Subcutaneous adipose tissue (tissue), 4 donors: Measurements from ENCODE around the gene LMF1. TPM values are rescaled to one million over a fixed set of nuclear protein-coding genes. Genes with fewer than 3 reads are reported as not detected.

Experiments used
- CTCF ChIP-seq: fragments of 450-650 bp; IDR thresholded peaks from one replicate; pipeline ENCODE4 v1.5.1; 2016; ENCODE audit warnings: low read depth, mild to moderate bottlenecking, control low read depth, antibody characterized with exemption, moderate library complexity
- total RNA-seq, 4 donors: library from RNA; depleted of rRNA; stranded (reverse); fragments of >200 nt; gene quantifications; one replicate each; pipeline ENCODE4 v1.1.0, GENCODE V29; 2016

LMF1 gene
- total RNA-seq, 4 donors from 2014 or later, result 16.0 to 30.3 (median 24.2) TPM

DNA sequence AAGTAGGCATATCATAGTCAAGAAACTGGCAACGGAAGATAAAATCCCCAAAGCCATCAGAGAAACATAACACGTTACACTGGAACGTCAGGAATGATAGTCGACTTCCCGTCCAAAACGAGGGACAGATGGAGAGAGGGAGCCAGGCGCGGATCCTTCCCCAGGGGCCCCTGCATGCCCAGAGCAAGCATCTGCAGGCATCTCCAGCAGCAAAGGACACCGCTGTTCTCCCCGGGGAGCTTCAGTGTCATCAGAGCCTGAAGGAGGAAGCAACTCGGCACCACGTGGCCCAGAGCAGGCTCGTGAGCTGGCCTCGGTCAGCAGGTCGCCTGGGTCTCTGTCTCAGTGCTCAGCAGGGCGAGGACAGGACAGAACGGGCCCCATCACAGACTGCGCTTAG is 50.1 kb downstream of the LMF1 start:
- no peak for TF ChIP-seq CTCF

DNA sequence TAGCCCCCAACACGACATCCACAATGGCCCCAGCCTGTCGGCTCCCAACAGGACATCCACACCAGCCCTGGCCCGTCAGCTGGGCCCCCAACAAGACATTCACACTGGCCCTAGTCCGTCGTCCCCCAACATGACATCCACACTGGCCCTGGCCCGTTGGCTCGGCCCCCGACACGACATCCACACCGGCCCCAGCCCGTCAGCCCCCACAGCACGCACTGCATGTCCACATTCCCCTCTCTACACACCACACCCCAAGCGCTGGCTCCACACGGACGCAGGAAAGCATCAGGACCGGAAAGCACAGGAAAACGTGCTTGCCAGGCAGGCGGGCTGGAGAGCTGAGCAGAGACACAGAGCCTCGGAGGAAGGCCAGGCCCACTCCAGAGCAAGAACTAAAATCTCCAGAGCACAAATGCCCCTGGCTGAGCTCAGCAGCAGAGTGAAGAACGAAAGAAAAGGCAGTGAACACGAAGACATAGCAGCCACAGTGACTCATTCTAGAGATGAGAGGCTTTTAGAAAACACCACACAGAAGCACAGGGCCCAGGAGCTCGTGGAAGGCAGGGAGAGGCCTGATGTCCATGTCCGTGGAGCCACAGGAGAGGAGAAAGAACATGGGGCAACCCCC is 50.6 kb downstream of the LMF1 start:
- TF ChIP-seq CTCF, result no peak

GRCh38 chr16:919658-920050 is 51.1 kb downstream of the LMF1 start:
- no peak for TF ChIP-seq CTCF

- no peak for TF ChIP-seq CTCF
These were observed 51.8 kb downstream of the LMF1 start for GRCh38 chr16:918741-919657.

DNA sequence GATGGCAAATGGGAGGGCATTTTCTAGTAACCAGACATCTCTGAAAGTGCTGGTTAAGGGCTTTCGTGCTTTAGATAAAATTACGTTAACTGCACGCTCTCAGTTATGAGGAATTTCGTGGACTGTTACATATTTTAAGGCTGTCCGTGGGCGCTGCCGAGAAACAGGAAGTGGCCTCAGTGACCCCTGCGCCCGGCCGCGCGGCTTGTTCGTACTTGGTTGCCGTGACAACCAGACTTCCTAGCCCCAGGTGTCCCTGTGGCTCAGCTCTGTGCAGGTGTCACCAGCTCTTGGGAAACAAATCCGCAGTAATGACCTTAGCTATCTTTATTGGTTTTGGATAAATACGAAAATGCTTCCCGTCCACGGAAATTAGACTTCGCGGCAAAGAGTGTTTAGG is 52.7 kb downstream of the LMF1 start:
- no peak for TF ChIP-seq CTCF

GRCh38 chr16:917591-918061 is 53.2 kb downstream of the LMF1 start:
- no peak for TF ChIP-seq CTCF

GRCh38 chr16:916035-916799 is 54.6 kb downstream of the LMF1 start:
- TF ChIP-seq CTCF, result no peak
